GM12878 (cell line): ENCODE results near the gene FAM114A1. TPM values are rescaled to one million over a fixed set of nuclear protein-coding genes. Genes with fewer than 3 reads are reported as not detected.

Experiments
- CBX5 ChIP-seq: sonication (generic); IDR thresholded peaks from 2 replicates; pipeline ENCODE4 v1.6.1; 2016; ENCODE audit warnings: low read depth, moderate library complexity, mild to moderate bottlenecking, inconsistent platforms
- CEBPZ ChIP-seq: fragments of 150-350 bp; IDR thresholded peaks from 2 replicates; pipeline ENCODE4 v1.6.1; 2016; ENCODE audit warnings: low read depth, low read length
- ELK1 ChIP-seq: IDR thresholded peaks from 2 replicates; pipeline ENCODE4 v1.6.1; 2012; ENCODE audit warnings: low read depth, low read length, improper control_type of control experiment
- EZH2 ChIP-seq: IDR thresholded peaks from 2 replicates; pipeline ENCODE4 v1.6.1; 2012; ENCODE audit warnings: low read depth, mild to moderate bottlenecking, control low read depth, inconsistent platforms, low read length, borderline replicate concordance; ENCODE audit not compliant: control insufficient read depth
- HDGF ChIP-seq: fragments of 450-650 bp; IDR thresholded peaks from 2 replicates; pipeline ENCODE4 v1.6.1; 2016; ENCODE audit warnings: antibody characterized with exemption
- NFXL1 ChIP-seq: fragments of 450-650 bp; IDR thresholded peaks from 2 replicates; pipeline ENCODE4 v1.6.1; 2017; ENCODE audit warnings: antibody characterized with exemption, mild to moderate bottlenecking, borderline replicate concordance
- PML ChIP-seq: IDR thresholded peaks from 2 replicates; pipeline ENCODE4 v1.6.1; 2012; ENCODE audit warnings: low read length, inconsistent platforms
- RELA ChIP-seq: fragments of 450-650 bp; IDR thresholded peaks from 2 replicates; pipeline ENCODE4 v1.8.0; 2014; ENCODE audit warnings: borderline replicate concordance; ENCODE audit not compliant: partially characterized antibody
- USF2 ChIP-seq: IDR thresholded peaks from 2 replicates; pipeline ENCODE4 v1.6.1; 2011; ENCODE audit warnings: low read depth, low read length, improper control_type of control experiment, borderline replicate concordance
- YY1 ChIP-seq: IDR thresholded peaks from 2 replicates; pipeline ENCODE4 v1.6.1; 2011; ENCODE audit warnings: low read depth, mild to moderate bottlenecking, low read length
- polyA plus RNA-seq, 11 experiments: library from polyadenylated mRNA; depleted of rRNA in 4 of 11; unstranded in 6 of 11; stranded (reverse) in 5 of 11; fragments of >200 nt; fragmentation: Nextera tagmentation in 4 of 11; fragmentation: Illumina TruSeq in 1 of 11; extraction: Ambion mirVana in 4 of 11; extraction: Trizol in 1 of 11; gene quantifications; 1 replicate in 1 of 11; 2 replicates in 10 of 11; pipeline versions ENCODE4 v1.2.1 to v1.2.3, GENCODE V29; 2011 to 2016; ENCODE audit warnings: inconsistent platforms in 2 of 11, missing spikeins in 2 of 11, low read depth in 1 of 11
- total RNA-seq, 4 experiments: library from RNA; depleted of rRNA in 3 of 4; stranded (reverse); fragments of >200 nt in 3 of 4; fragmentation: Illumina TruSeq in 1 of 4; extraction: Trizol in 1 of 4; gene quantifications; 2 replicates each; pipeline versions ENCODE4 v1.2.1 to v1.2.3, GENCODE V29; 2013 to 2021

FAM114A1 gene
- total and polyA plus RNA-seq, 10 of the 15 experiments (the other 5 are each of a cell fraction or from before 2014, with no cell fraction given) = 1.3 to 6.2 (median 3.9) TPM

GRCh38 chr4:38926896-38927295 is 59.3 kb downstream of the FAM114A1 start (continued):
- no peak for TF ChIP-seq YY1
- no peak for TF ChIP-seq HDGF
- no peak for TF ChIP-seq NFXL1
- TF ChIP-seq ELK1 = no peak
- TF ChIP-seq RELA = no peak
- no peak for TF ChIP-seq EZH2
- TF ChIP-seq CBX5 = no peak
- no peak for TF ChIP-seq PML
- TF ChIP-seq CEBPZ = no peak
- no peak for TF ChIP-seq USF2
